Body of pancreas (tissue), 4 donors: ENCODE data around the gene ATG16L2.

Experiments
- CTCF ChIP-seq, 7 experiments: fragments of 450-650 bp in 4 of 7; fragments of 200-600 bp in 3 of 7; sonication (generic) in 3 of 7; IDR thresholded peaks; one replicate each; pipeline ENCODE4 v1.5.1; 2016 to 2019; ENCODE audit warnings: antibody characterized with exemption in 7 of 7
- POLR2A ChIP-seq, 3 donors: fragments of 450-650 bp; IDR thresholded peaks; one replicate each; pipeline ENCODE4 v1.6.1; 2016; ENCODE audit warnings: antibody characterized with exemption in 3 of 3, mild to moderate bottlenecking in 2 of 3

- TF ChIP-seq CTCF (IDR thresholded peaks at IDR 0.05): no peak
- no peak for TF ChIP-seq POLR2A (IDR thresholded peaks at IDR 0.05)
These were observed 46.8 kb upstream of the ATG16L2 start for GRCh38 chr11:72767203-72768062.
